GM21447 (cell line): ENCODE data around the gene PRR15L.
"Not testable (repeated sequence)": the region's sequence is repeated elsewhere in the genome, so short reads cannot be mapped to it uniquely, and the experiment has no call there.

Source experiments
- ATAC-seq: cut with Tn5 transposase; IDR thresholded peaks from one replicate; pipeline ENCODE4 v1.9.1; 2021; ENCODE audit not compliant: unreplicated experiment

The PRR15L gene

DNA sequence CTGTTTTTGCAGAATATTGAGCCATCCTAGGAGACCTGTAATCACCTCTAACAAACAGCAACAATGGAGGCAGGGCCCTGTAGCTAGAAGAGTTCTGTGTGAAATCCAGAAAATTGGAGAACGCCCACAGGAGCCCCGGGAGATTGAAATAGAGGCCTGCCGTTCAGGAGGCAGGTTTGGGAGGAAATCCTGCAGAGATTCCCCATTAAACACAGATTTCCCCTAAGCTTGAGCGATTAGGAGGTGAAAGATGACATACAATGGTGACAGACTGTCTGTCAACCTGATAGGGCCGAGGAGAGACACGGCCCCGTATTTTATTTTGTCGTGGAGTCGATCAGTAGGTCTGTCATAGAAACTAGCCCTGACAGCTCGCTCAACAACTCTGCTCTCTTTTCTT, 31.5 kb upstream of the PRR15L start:
- no peak for ATAC-seq

DNA sequence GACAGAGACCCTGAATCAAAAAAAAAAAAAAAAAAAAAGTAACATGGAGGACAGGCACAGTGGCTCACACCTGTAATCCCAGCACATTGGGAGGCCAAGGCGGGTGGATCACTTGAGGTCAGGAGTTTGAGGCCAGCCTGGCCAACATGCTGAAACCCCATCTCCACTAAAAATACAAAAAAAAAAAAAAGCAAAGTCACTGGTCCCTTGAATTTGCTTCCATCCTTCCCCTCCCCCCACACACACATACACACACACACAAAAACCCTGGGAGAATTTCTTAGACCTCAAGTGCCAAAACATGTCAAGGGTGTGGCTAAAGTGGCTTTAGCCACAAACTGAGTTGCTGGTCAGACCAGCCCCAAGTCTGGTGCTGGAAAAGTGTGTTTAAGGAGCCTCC, 30.8 kb upstream of the PRR15L start:
- ATAC-seq, result not testable (repeated sequence)

DNA sequence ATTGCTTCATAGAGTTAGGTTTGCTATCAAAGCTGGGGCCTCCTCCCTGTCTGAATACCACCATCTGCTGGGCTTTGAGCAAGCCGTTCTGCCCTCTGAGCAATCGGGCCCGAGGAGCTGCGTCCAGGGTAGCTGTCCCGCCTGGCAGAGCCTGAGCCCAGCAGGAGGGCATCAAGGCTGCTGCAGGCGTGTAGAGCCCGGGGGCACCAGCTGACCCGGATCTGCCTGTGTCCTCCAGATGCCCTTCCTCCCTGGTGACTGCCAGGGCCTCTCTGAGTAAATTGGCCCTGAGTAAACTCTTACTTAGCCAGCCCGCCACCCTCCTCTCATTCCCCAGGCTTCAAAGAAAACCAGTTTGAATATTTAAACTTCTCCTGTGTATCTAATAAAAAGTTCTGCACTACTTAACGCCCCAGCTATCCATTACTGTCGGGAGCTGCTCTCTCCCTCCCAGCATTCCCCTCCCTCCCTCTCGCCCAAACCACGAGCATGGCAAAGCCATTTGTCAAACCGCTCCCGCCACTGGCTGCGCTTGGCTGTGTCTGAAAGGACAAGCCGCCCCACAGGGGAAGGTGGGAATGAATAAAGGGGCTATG, 29.7 kb upstream of the PRR15L start:
- ATAC-seq, result no peak

DNA sequence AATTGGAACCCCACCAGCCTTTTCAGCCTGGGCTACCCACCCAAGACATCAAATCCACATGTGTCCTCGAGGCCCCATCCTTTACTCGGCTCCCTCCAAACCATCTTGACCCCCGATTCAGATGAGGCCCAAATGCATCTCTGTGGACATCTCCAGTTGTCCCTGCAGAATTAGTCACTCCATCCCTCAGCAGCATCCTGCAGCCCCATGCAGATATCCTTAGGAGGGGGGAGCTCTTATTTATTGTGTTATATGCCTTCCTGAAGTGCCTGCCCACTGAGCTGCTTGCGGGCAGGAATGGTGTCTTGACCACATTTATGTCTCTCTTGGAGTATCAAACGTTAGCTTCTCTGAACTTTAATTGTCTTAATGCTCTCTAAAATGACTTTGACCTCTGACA, 28.8 kb upstream of the PRR15L start:
- no peak for ATAC-seq

DNA sequence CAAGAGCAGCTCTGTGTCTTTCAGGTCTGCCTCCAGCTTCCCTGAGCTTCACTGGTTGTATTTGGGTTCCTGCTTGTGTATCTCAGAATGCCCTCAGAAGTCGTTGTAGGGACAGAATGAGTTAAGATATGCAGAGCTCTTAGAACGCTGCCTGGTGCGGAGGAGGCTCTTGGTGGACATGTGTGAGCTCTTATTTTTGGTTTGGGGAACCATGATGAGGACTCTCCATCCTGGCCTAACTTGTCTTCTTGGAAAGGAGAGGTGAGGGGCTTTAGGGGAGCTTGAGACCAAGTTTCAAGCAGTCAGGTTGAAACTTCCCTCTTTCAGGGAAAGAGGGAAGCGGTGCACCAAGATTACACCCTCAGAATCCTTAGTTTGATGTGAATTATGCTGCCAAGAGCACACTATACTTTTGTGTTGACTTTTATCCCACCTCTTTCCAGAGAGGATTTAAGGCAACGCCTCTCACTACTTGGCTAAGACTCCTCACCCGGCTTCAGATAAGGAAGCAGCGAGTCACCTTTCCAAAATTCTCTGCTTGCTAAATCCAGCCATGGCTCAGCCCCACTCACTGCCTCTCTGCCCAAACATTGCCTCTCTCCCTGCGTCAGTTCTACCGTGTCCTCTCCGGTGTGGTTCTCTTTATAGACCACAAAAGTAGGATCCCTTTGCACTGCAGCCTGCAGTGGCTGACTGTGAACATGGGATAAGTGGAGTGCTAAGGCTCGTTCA, 26.0 kb upstream of the PRR15L start:
- no peak for ATAC-seq

DNA sequence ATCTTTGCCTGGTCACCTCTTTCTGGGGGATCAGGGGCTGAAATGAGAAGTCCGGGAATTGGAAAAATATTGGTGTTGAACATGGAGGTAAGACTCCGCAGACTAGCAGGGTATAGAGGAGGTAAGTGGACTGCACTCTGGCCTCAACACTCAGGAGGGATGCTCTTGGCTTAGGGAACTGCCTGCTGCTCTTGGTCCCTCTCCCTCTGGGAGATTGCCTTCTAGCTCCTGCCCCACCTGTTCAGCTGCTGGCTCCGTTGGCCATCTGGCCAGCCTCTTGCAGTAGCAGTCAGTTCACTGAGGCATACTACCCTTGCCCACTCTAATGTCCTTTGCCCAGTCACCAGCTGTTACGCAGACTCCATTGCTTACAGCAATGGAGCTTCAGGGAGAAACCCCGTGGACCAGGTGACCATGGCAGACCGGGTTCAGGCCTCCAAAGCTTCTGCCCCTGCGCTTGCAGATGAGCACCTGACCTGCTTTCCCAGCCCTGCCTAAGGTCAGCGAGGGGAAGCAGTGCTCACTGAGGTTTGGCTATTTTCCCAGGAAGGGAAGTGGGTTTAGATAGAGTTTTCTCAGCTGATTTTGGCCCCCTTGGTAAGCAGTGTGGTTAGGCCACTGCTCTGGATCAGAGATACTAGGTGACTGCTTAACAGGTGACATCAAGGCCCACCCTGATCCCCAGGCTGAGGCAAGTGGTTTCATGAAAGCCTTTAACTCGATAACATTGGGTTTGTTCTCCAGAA, 25.1 kb upstream of the PRR15L start:
- ATAC-seq, result no peak

DNA sequence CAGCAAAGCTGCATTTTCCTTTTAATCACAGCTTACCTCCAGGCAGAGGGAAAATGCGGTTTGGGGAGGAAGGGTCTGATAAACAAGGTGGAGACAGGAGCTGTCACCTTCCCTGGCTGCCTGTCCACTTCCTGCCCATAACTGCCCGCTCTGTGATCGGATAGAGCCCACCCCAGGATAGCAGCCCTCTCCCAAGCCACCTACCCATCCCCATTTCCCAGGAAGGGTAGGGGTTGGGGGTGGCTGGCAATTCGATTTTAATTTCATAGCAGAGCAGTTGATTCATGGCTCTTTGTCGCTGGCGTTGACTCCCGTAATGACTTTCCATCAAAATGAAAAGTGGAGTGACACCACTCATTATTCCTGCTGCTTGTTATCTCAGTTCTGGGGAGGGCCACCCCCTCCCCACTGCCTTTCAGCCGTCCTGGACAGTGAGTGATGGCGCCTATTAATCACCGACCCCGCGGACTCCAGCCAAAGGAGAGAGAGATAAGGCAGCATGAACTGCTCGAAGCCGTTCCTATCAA, 24.5 kb upstream of the PRR15L start:
- ATAC-seq, result no peak

DNA sequence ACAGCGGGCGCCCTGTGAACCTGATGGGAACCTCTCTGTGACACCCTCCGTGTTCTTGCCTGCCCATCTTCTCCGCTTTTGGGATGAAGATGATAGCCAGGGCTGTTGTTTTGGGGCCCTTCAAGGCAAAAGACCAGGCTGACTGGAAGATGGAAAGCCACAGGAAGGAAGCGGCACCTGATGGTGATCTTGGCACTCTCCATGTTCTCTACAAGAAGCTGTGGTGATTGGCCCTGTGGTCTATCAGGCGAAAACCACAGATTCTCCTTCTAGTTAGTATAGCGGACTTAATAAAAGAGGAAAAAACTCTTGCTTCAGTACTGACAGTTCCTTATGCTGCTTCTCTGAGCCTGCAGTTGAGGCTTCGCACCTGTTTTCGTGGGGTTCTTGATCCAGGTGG, 23.8 kb upstream of the PRR15L start:
- no peak for ATAC-seq

DNA sequence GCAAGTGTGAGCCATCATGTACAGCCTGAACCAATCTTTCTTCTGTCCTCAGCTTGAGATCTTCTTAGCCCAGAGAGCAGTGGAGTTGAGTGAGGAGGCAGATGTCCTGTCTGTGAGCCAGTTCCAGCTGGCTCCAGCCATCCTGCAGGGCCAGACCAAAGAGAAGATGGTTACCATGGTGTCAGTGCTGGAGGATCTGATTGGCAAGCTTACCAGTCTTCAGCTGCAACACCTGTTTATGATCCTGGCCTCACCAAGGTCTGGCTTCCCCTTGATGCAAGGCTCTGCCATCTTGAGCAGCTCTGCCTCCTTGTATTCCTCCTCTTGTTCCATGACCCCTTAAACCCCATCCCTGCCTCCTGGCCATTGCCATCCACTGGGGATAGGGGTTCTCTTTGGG, 22.9 kb upstream of the PRR15L start:
- ATAC-seq, result no peak

DNA sequence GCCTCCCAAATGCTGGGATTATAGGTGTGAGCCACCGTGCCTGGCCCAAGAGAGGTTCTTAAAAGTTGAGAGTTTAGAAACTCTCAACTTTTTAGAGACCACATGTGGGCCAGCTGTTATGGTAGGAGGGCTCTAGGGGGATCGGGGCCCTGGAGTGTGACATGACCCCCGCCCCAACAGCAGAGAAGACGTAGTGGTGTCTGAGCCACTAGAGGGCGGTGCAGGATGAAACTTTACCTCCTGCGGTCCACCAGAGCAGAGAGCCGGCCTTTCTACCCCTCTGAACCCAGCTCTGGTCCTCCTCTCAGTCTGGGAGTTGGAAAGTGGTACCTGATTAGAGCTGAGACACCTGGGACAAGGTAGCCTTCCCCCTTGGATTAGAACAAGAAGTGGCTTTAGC, 20.6 kb upstream of the PRR15L start:
- ATAC-seq, result no peak

DNA sequence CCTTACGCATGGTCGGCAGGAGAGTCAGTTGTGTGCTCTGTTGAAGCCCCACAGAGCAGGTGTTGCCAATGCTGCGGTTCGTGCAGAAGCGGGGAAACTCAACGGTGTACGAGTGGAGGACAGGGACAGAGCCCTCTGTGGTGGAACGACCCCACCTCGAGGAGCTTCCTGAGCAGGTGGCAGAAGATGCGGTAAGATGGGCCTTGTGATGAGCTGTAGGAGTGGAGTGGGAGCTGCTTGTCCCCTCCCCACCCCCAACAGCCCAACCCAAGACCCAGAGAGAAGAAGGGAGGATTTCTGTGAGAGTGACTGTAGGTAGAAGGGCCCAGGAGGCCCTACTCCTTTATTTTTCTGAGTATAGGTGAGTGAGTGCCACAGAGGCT, 18.1 kb upstream of the PRR15L start:
- ATAC-seq, result no peak

DNA sequence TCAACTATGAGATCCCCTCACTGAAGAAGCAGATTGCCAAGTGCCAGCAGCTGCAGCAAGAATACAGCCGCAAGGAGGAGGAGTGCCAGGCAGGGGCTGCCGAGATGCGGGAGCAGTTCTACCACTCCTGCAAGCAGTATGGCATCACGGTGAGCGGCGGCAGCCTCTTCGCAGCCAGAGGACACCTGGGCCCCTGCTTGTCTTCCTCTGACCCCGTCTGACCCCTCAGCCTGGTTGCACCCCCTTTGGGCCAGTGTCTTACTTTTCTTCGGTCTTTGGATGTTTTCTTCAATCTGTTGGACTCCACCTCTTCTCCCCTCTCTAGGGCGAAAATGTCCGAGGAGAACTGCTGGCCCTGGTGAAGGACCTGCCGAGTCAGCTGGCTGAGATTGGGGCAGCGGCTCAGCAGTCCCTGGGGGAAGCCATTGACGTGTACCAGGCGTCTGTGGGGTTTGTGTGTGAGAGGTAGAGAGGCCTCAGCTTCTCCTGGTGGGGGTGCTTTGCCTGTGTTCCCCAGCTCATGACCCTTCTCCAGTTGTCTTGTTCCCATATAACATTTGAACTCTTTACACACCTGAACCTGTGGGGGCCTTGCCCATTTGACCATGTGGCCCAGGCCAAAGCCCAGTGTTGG, 17.6 kb upstream of the PRR15L start:
- ATAC-seq, result no peak

DNA sequence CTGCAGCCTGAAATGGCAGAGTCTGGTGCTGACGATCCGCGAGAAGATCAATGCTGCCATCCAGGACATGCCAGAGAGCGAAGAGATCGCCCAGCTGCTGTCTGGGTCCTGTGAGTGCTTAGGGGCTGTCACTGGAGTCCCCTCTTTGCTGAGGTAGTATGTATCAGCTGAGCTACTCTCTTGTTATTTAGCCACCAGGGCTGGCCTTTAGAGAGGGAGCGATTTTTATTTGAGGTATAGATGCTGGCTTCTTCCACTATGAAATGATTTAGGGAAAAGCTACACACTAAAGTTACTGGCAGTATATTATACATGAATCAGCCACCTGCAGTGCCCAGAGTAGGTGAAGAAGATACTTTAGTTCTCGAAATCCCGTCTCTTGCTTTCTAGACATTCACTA, 15.9 kb upstream of the PRR15L start:
- ATAC-seq, result no peak

DNA sequence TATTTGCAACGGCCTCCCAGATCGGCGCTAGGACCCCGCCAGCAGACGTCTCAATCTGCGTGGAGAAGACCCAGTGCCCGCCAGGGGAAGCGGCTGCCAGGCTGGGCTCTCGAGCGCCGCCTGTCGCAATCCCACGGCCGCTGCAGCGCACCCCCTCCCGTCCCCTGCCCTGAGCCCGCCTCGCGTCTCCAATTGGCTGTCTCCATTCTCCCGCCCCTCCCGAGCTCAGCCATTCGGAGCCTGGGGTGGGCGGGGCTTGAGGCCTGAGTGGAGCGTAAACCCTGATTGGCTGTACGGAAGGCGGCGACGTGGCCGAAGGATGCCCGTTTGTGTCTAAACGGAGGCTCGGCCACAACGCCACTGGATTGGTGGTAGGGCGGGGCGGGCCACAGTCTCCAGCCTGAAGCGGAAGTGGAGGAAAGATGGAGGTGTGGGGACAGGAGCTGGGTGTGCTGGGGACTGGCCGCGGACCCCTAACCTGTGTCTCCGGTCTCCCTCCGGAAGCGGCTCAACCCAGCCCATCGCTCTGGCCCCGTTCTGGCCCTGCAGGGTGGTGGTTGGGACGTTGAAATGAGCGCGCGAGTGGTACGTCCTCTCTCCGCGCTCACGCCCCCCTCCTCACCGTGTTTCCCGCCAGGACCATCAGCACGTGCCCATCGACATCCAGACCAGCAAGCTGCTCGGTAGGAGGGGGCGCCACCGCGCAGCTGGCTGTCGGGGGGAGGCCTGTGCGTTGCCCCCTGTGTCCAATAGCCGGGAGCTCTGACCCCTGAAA, 13.2 kb upstream of the PRR15L start, which contains the start of gene CDK5RAP3:
TSS of gene CDK5RAP3 (plus strand) at position 389 of the 775 bp plus-strand sequence. CDS start at position 423, 34 bp downstream.
- ATAC-seq, result peak; percentile 96

DNA sequence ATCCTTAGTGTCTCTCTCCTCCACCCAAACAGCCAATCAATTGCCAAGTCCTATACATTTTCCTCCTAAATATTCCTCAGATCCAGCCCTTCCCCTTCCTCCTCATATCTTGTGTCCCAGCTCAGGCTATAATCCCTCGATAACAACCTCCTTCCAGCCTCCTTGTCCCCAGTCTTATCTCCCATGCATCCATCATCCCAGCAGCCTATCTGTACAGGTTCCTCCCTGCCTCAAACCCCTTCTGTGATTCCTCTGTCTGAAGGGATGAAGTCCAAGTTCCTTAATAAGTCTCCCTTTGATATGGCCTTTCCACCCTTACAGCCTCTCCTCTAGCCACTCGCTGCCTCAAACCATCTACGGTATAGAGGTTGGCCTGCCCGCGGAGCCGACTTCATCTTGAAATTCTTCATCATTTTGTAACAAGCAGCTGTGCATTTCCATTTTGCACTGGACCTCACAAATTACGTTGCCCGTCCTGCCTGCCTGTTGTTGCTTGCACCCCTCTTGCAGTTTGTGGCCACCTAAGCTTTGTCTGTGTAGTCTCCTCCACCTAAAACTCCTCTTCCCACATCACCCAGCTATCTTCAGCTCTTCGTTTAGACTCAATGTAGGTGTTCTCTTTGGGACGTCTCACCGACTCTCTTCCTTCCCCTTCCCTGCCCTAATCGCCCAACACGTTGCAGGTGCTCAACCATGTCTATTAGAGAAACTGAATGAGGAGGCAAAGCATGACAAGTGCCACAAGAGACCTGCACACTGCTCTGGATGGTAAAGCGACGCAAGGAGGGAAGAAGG, 12.4 kb upstream of the PRR15L start:
- no peak for ATAC-seq

DNA sequence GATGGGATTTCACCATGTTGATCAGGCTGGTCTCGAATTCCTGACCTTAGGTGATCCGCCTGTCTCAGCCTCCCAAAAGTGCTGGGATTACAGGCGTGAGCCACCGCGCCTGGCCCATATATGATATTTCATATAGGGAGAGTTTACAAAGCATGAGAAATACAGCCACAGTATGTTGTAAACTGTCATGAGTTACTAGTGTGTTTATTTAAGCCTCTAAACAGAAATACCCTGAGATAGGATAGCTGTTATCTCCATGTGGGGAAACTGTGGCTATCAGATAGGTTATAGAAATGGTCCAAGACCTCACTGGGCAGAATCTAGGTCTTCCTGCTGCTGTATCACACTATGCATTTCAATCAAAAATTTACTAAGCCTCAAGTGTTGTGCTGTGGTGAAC, 11.2 kb upstream of the PRR15L start:
- no peak for ATAC-seq

DNA sequence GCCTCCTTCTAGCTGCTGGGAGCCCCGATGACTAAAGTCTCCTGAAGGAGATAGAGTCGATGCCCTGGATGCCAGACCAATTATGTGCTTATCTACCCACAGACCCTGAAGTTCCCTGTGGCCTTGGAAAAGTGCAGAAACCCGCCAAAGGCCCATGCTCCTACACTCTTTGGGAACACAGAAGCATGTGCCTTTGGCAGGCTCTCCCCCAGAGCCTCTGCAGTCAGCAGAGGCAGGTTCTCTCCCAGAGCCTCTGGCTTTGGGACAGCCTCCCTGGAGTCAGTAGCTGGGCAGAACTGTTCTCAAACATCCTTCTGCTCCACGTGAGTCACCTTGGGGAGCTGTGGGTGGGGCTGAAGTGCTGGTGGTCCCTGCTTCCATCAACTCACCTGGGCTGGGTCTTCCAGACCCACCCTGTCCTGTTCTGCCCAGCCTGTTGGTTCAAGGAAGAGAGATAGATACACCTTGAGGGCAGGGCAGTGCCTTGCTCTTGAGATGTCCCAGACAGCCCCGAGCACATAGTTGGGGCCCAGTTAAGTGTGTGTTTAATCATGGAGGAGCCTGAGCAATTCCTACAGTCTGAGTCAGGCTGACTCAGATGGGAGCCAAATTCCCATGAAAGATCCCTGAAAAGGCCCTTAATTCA, 10.0 kb upstream of the PRR15L start:
- ATAC-seq, result no peak

DNA sequence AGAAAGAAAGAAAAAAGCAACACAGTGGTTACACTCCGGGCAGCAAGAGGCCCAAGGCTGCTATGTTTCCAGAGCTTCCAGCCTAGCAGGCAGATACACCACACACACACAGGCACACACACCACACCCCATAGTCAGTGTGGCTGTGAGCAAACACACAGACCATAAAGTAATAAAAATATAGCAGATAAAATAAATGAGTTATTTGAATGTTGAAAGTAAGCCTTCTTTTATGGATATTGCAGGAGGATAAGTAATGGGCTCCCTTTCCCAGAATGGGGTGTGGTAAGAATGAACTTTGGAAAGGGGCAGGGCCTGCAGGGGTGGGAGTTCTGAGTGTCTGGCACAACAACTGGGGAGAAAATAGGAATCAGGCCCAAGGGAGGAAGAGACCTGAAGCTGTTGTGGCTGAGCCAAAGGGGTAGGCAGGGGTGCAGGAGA, 8.4 kb upstream of the PRR15L start:
- no peak for ATAC-seq

DNA sequence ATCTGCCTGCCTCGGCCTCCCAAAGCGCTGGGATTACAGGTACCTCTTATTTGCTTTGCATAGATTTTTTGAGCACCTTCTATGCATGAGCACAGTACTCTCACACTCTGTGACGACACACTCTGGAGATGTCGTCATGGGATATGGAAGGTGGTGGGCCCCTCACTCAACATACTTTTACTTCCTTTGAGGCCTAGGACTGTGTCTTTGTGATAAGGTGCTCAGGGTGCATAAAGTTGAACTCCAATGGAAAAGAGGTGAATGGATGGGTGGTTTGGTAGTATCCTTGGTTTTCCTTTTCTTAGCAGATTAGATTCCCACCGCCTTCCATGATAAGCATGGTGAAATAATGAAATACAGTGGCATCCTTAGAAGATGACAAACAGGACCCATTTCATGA, 7.2 kb upstream of the PRR15L start:
- ATAC-seq, result no peak
